B cell (primary cell): ENCODE results near the gene LAMA2.

ENCODE experiments used
- EZH2 ChIP-seq: IDR thresholded peaks from 2 replicates; pipeline ENCODE4 v1.6.1; 2012; ENCODE audit warnings: borderline replicate concordance, low read depth, mild to moderate bottlenecking, moderate library complexity, low read length; ENCODE audit not compliant: insufficient read depth, poor library complexity, severe bottlenecking
- TF ChIP-seq, protein P1 (sequence below): fragments of 200-600 bp; IDR thresholded peaks from one replicate; pipeline ENCODE4 v1.8.0; 2022; ENCODE audit warnings: antibody characterized with exemption, mild to moderate bottlenecking

DNA sequence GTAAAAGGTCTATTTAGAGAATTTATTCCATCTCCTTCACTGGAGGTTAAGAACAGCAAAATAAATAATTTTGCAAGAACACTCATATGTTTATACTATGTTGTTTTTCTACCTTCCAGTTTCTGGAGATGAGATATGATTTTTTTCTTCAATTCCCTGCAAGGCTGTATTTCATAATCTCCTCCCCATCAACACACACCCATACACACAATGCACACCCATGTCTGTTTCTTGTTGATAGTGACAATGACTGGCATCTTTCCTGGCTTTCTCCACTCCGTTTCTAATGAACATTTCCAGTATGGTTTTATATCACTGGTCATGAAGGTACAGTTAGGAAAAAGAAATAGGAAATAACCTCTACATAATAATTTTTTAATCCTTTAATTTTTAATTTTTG lies 624.9 kb downstream of the LAMA2 start:
- TF ChIP-seq, protein P1, sequence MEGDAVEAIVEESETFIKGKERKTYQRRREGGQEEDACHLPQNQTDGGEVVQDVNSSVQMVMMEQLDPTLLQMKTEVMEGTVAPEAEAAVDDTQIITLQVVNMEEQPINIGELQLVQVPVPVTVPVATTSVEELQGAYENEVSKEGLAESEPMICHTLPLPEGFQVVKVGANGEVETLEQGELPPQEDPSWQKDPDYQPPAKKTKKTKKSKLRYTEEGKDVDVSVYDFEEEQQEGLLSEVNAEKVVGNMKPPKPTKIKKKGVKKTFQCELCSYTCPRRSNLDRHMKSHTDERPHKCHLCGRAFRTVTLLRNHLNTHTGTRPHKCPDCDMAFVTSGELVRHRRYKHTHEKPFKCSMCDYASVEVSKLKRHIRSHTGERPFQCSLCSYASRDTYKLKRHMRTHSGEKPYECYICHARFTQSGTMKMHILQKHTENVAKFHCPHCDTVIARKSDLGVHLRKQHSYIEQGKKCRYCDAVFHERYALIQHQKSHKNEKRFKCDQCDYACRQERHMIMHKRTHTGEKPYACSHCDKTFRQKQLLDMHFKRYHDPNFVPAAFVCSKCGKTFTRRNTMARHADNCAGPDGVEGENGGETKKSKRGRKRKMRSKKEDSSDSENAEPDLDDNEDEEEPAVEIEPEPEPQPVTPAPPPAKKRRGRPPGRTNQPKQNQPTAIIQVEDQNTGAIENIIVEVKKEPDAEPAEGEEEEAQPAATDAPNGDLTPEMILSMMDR, result no peak
- TF ChIP-seq EZH2, result no peak
